A673 (cell line): ENCODE data around the gene OR7A10. TPM values are rescaled to one million over a fixed set of nuclear protein-coding genes. Genes with fewer than 3 reads are reported as not detected.

Source experiments
- BruUV-seq: library from RNA; stranded (reverse); fragments of 400-500 nt; replicated peaks from 2 replicates; lab custom pipeline; 2021; lab: Mats Ljungman, UMichigan
- CTCF ChIA-PET: fragments of 300-600 bp; sonication (Branson Sonifier 250); formaldehyde crosslinking; loops from one replicate; lab custom pipeline; 2022; ENCODE audit warnings: antibody characterized with exemption; lab: Charles Lee
- POLR2A ChIA-PET: fragments of 300-600 bp; sonication (Branson Sonifier 250); formaldehyde crosslinking; loops from one replicate; lab custom pipeline; 2022; ENCODE audit warnings: antibody characterized with exemption; ENCODE audit not compliant: low non-redundant PET; lab: Charles Lee
- DNase-seq: peaks from one replicate; pipeline ENCODE4 v3.0.0-alpha.2; 2015; ENCODE audit warnings: low spot score
- H3K27ac ChIP-seq: fragments of 200-600 bp; sonication (generic); 2 replicates; pipeline ENCODE4 v1.5.1; 2016; ENCODE audit warnings: mixed run types, low read depth, mild to moderate bottlenecking, mixed read lengths, antibody characterized with exemption, low read length; ENCODE audit not compliant: poor library complexity, severe bottlenecking
- H3K27me3 ChIP-seq: fragments of 200-600 bp; sonication (generic); replicated peaks from 2 replicates; pipeline ENCODE4 v1.6.1; 2017; ENCODE audit warnings: mixed run types, low read depth, mild to moderate bottlenecking, mixed read lengths, antibody characterized with exemption, low read length; ENCODE audit not compliant: insufficient read depth, poor library complexity
- H3K36me3 ChIP-seq: fragments of 200-600 bp; sonication (generic); 2 replicates; pipeline ENCODE4 v1.6.1; 2016; ENCODE audit warnings: mixed run types, mild to moderate bottlenecking, mixed read lengths, antibody characterized with exemption, low read length; ENCODE audit not compliant: insufficient read depth, poor library complexity, severe bottlenecking
- H3K4me1 ChIP-seq: fragments of 200-600 bp; sonication (generic); 2 replicates; pipeline ENCODE4 v1.6.1; 2017; ENCODE audit warnings: mixed run types, mild to moderate bottlenecking, mixed read lengths, antibody characterized with exemption, low read length; ENCODE audit not compliant: insufficient read depth, poor library complexity, severe bottlenecking
- H3K4me3 ChIP-seq: fragments of 200-600 bp; sonication (generic); 2 replicates; pipeline ENCODE4 v1.5.1; 2016; ENCODE audit warnings: low read depth, mixed run types, mild to moderate bottlenecking, mixed read lengths, low read length; ENCODE audit not compliant: poor library complexity, severe bottlenecking
- H3K9me3 ChIP-seq: fragments of 200-600 bp; sonication (generic); 2 replicates; pipeline ENCODE4 v1.6.1; 2016; ENCODE audit warnings: mixed run types, low read depth, mild to moderate bottlenecking, mixed read lengths, antibody characterized with exemption, low read length; ENCODE audit not compliant: poor library complexity, severe bottlenecking
- CTCF ChIP-seq: fragments of 300-800, 200-600 bp; sonication (generic); conservative IDR thresholded peaks from 2 replicates; pipeline ENCODE4 v1.5.1; 2017; ENCODE audit warnings: low read depth, mild to moderate bottlenecking, antibody characterized with exemption, low read length, moderate library complexity, mixed read lengths
- EZH2 ChIP-seq: fragments of 200-600 bp; sonication (generic); IDR thresholded peaks from 2 replicates; pipeline ENCODE4 v1.6.1; 2017; ENCODE audit warnings: borderline replicate concordance, low read depth, mild to moderate bottlenecking, mixed read lengths, antibody characterized with exemption, low read length; ENCODE audit not compliant: poor library complexity, severe bottlenecking
- intact Hi-C: fragments of 100-400 bp; cut with micrococcal nuclease; formaldehyde crosslinking; loops from one replicate; pipeline ENCODE4 v1.10.0; 2022; ENCODE audit not compliant: unreplicated experiment
- total RNA-seq: library from RNA; stranded (reverse); gene quantifications from 2 replicates; pipeline ENCODE4 v1.2.3, GENCODE V29; 2021

OR7A10 gene
- total RNA-seq, 1 experiment from 2014 or later, result not detected

- H3K4me3 ChIP-seq, result no peak overlapping the region
- POLR2A ChIA-PET, result no interaction called here
- no TSS peak for BruUV-seq
- no peak for DNase-seq
- no peak for TF ChIP-seq CTCF
- no peak for TF ChIP-seq EZH2
- no peaks in the 10 kb centered on the region for H3K36me3 ChIP-seq
- intact Hi-C loops, result no loop called here
- no peaks in the 10 kb centered on the region for H3K4me1 ChIP-seq
- no peaks in the 10 kb centered on the region for H3K9me3 ChIP-seq
- no peak overlapping the region for H3K27ac ChIP-seq
- H3K27me3 ChIP-seq, result peaks cover 20% of the 10 kb centered on the region
- CTCF ChIA-PET, result no interaction called here
Observed at GRCh38 chr19:14843578-14843977, 5.1 kb downstream of the OR7A10 start.

DNA sequence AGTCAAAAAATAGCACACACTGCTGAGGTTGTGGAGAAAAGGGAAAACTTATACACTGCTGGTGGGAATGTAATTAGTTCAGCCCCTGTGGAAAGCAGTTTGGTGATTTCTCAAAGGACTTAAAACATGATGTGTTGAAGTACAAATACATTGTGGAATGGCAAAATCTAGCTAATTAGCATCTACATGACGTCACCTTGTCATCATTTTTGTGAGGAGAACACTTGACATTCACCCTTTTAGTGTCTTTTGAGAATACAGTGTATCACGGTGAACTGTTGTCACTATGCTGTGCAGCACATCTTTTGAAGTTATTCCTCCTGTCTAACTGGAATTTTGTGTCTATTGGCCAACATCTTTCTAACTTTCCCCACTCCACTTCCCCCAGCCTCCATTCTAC lies 5.6 kb downstream of the OR7A10 start:
- CTCF ChIA-PET, result no interaction called here
- BruUV-seq, result no TSS peak
- Histone ChIP-seq H3K4me3 (no peak overlapping the region), H3K9me3 (no peaks in the 10 kb centered on the region), H3K27ac (no peak overlapping the region), H3K27me3 (peaks cover 16% of the 10 kb centered on the region), H3K4me1 (no peaks in the 10 kb centered on the region), H3K36me3 (no peaks in the 10 kb centered on the region)
- POLR2A ChIA-PET, result no interaction called here
- intact Hi-C loops, result no loop called here
- no peak for DNase-seq
- TF ChIP-seq EZH2, result no peak
- TF ChIP-seq CTCF, result no peak

- Histone ChIP-seq H3K27ac (no peak overlapping the region), H3K27me3 (peaks cover 6% of the 10 kb centered on the region), H3K4me1 (no peaks in the 10 kb centered on the region), H3K4me3 (no peak overlapping the region), H3K9me3 (no peaks in the 10 kb centered on the region), H3K36me3 (no peaks in the 10 kb centered on the region)
- no peak for DNase-seq
- POLR2A ChIA-PET, result no interaction called here
- BruUV-seq, result no TSS peak
- TF ChIP-seq CTCF (no peak), EZH2 (no peak)
- intact Hi-C loops, result no loop called here
- CTCF ChIA-PET, result no interaction called here
Observed at GRCh38 chr19:14840206-14840605, 8.5 kb downstream of the OR7A10 start.
